K562 (cell line): ENCODE results near the gene HYOU1. TPM values are rescaled to one million over a fixed set of nuclear protein-coding genes. Genes with fewer than 3 reads are reported as not detected.

Experiments used
- DDX20 ChIP-seq: fragments of 450-650 bp; IDR thresholded peaks from 2 replicates; pipeline ENCODE4 v1.6.1; 2016; ENCODE audit warnings: missing genetic modification characterization, low read depth, mild to moderate bottlenecking, missing compliant biosample characterization, moderate library complexity
- HCFC1 ChIP-seq: IDR thresholded peaks from 2 replicates; pipeline ENCODE4 v1.6.1; 2012; ENCODE audit warnings: low read depth, low read length, improper control_type of control experiment
- SAFB ChIP-seq: fragments of 200-400 bp; formaldehyde crosslinking; IDR thresholded peaks from 2 replicates; pipeline ENCODE4 v1.6.1; 2017; ENCODE audit warnings: low read depth, low read length, borderline replicate concordance
- SAFB2 ChIP-seq: fragments of 200-400 bp; formaldehyde crosslinking; IDR thresholded peaks from 2 replicates; pipeline ENCODE4 v1.6.1; 2018; ENCODE audit warnings: borderline replicate concordance, low read length, low read depth, moderate library complexity; ENCODE audit not compliant: severe bottlenecking
- SIX5 ChIP-seq, 2 experiments: IDR thresholded peaks; 2 replicates each; pipeline ENCODE4 v1.6.1; 2011; ENCODE audit warnings: low read length in 2 of 2, borderline replicate concordance in 1 of 2, low read depth in 1 of 2, mild to moderate bottlenecking in 1 of 2, moderate library complexity in 1 of 2; ENCODE audit not compliant: insufficient read depth in 1 of 2
- SREBF1 ChIP-seq: fragments of 150-350 bp; IDR thresholded peaks from 2 replicates; pipeline ENCODE4 v1.6.1; 2014; ENCODE audit warnings: antibody characterized with exemption, low read depth, low read length, borderline replicate concordance
- TFAM ChIP-seq: fragments of 250-450 bp; sonication (Bioruptor Pico); conservative IDR thresholded peaks from 2 replicates; pipeline ENCODE4 v1.5.0; 2021; ENCODE audit warnings: mild to moderate bottlenecking, moderate library complexity
- polyA plus RNA-seq, 8 experiments: library from polyadenylated mRNA; depleted of rRNA in 4 of 8; stranded (reverse) in 5 of 8; unstranded in 3 of 8; fragments of >200 nt; fragmentation: Nextera tagmentation in 2 of 8; fragmentation: Illumina TruSeq in 1 of 8; extraction: Ambion mirVana in 2 of 8; extraction: Trizol in 1 of 8; gene quantifications; 2 replicates each; pipeline versions ENCODE4 v1.2.1 to v1.2.3, GENCODE V29; 2011 to 2014; ENCODE audit warnings: inconsistent platforms in 1 of 8, missing spikeins in 1 of 8
- total RNA-seq, 7 experiments: library from RNA; depleted of rRNA in 6 of 7; stranded (reverse); fragments of >200 nt in 6 of 7; fragmentation: Illumina TruSeq in 2 of 7; extraction: Trizol in 2 of 7; gene quantifications; 2 replicates each; pipeline versions ENCODE4 v1.2.1 to v1.2.3, GENCODE V29; 2011 to 2021; ENCODE audit warnings: low replicate concordance in 1 of 7
- TF ChIP-seq, protein P1 (sequence below): sonication (generic); formaldehyde crosslinking; IDR thresholded peaks from 2 replicates; pipeline ENCODE4 v1.8.0; 2023; ENCODE audit warnings: missing genetic modification reagents, mild to moderate bottlenecking, borderline replicate concordance
- TF ChIP-seq, protein P2 (sequence below): sonication (generic); formaldehyde crosslinking; IDR thresholded peaks from 2 replicates; pipeline ENCODE4 v1.5.0; 2020; ENCODE audit warnings: missing genetic modification reagents
- TF ChIP-seq, protein P3 (sequence below), 2 experiments: fragments of 450-650 bp; IDR thresholded peaks; 2 replicates each; pipeline ENCODE4 v1.6.1; 2016; ENCODE audit warnings: mild to moderate bottlenecking in 2 of 2, borderline replicate concordance in 1 of 2, low read depth in 1 of 2, moderate library complexity in 1 of 2

HYOU1 gene
- total and polyA plus RNA-seq, 9 of the 15 experiments (the other 6 are each of a cell fraction or from before 2014, with no cell fraction given) = 19.5 to 197 (median 128) TPM

DNA sequence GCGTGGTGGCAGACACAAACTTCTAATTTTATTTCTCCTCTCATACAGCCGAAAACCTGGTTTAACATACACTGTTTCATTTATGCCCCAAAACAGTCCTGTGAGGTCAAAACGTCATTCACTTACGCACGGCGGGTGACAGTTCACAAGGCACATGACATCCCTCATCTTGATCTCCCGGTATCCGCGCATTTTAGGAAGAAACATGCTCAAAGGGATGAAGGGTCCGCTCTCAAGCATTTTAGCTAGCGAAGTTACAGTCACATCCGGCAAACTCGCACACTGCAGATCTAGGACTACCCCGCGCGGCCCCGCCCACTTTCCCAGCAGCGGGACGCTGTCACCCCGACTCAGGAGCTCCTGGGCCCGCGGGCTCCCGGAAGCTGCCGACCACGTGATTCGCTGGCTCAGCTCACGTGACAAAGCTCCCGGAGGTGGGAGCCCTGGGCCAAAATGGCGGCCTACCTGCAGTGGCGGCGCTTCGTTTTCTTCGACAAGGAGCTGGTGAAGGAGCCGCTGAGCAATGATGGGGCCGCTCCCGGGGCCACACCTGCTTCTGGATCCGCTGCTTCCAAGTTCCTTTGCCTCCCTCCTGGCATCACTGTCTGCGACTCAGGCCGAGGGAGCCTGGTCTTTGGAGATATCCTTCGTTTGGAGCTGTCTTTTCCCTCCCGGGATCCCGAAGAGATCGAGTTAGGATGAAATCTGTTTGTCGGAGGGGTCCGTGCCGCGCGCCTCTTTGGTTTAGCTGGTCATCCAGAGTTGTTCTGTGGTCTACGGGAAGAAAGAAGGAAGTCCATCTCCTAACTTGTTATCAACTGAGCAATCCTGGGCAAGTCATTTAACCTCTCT, 10.6 kb upstream of the HYOU1 start, which contains the start of gene VPS11 (continued):
- TF ChIP-seq, protein P1, sequence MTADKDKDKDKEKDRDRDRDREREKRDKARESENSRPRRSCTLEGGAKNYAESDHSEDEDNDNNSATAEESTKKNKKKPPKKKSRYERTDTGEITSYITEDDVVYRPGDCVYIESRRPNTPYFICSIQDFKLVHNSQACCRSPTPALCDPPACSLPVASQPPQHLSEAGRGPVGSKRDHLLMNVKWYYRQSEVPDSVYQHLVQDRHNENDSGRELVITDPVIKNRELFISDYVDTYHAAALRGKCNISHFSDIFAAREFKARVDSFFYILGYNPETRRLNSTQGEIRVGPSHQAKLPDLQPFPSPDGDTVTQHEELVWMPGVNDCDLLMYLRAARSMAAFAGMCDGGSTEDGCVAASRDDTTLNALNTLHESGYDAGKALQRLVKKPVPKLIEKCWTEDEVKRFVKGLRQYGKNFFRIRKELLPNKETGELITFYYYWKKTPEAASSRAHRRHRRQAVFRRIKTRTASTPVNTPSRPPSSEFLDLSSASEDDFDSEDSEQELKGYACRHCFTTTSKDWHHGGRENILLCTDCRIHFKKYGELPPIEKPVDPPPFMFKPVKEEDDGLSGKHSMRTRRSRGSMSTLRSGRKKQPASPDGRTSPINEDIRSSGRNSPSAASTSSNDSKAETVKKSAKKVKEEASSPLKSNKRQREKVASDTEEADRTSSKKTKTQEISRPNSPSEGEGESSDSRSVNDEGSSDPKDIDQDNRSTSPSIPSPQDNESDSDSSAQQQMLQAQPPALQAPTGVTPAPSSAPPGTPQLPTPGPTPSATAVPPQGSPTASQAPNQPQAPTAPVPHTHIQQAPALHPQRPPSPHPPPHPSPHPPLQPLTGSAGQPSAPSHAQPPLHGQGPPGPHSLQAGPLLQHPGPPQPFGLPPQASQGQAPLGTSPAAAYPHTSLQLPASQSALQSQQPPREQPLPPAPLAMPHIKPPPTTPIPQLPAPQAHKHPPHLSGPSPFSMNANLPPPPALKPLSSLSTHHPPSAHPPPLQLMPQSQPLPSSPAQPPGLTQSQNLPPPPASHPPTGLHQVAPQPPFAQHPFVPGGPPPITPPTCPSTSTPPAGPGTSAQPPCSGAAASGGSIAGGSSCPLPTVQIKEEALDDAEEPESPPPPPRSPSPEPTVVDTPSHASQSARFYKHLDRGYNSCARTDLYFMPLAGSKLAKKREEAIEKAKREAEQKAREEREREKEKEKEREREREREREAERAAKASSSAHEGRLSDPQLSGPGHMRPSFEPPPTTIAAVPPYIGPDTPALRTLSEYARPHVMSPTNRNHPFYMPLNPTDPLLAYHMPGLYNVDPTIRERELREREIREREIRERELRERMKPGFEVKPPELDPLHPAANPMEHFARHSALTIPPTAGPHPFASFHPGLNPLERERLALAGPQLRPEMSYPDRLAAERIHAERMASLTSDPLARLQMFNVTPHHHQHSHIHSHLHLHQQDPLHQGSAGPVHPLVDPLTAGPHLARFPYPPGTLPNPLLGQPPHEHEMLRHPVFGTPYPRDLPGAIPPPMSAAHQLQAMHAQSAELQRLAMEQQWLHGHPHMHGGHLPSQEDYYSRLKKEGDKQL (CRISPR knock-in tag) = no peak
- TF ChIP-seq TFAM (CRISPR knock-in tag) (no peak), SIX5 (IDR thresholded peaks at IDR 0.05; ENCODE audit: borderline replicate concordance in 1 of 2, insufficient read depth in 1 of 2, low read depth in 1 of 2, low read length in 2 of 2) (no peak), SAFB2 (no peak), DDX20 (tag) (no peak), HCFC1 (peak; percentile 75), SREBF1 (peak; percentile 60; the same call in 1 of the 2 replicates), SAFB (no peak)
- TF ChIP-seq, protein P2, sequence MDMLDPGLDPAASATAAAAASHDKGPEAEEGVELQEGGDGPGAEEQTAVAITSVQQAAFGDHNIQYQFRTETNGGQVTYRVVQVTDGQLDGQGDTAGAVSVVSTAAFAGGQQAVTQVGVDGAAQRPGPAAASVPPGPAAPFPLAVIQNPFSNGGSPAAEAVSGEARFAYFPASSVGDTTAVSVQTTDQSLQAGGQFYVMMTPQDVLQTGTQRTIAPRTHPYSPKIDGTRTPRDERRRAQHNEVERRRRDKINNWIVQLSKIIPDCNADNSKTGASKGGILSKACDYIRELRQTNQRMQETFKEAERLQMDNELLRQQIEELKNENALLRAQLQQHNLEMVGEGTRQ (CRISPR knock-in tag) = peak; percentile 99
- TF ChIP-seq, protein P3, sequence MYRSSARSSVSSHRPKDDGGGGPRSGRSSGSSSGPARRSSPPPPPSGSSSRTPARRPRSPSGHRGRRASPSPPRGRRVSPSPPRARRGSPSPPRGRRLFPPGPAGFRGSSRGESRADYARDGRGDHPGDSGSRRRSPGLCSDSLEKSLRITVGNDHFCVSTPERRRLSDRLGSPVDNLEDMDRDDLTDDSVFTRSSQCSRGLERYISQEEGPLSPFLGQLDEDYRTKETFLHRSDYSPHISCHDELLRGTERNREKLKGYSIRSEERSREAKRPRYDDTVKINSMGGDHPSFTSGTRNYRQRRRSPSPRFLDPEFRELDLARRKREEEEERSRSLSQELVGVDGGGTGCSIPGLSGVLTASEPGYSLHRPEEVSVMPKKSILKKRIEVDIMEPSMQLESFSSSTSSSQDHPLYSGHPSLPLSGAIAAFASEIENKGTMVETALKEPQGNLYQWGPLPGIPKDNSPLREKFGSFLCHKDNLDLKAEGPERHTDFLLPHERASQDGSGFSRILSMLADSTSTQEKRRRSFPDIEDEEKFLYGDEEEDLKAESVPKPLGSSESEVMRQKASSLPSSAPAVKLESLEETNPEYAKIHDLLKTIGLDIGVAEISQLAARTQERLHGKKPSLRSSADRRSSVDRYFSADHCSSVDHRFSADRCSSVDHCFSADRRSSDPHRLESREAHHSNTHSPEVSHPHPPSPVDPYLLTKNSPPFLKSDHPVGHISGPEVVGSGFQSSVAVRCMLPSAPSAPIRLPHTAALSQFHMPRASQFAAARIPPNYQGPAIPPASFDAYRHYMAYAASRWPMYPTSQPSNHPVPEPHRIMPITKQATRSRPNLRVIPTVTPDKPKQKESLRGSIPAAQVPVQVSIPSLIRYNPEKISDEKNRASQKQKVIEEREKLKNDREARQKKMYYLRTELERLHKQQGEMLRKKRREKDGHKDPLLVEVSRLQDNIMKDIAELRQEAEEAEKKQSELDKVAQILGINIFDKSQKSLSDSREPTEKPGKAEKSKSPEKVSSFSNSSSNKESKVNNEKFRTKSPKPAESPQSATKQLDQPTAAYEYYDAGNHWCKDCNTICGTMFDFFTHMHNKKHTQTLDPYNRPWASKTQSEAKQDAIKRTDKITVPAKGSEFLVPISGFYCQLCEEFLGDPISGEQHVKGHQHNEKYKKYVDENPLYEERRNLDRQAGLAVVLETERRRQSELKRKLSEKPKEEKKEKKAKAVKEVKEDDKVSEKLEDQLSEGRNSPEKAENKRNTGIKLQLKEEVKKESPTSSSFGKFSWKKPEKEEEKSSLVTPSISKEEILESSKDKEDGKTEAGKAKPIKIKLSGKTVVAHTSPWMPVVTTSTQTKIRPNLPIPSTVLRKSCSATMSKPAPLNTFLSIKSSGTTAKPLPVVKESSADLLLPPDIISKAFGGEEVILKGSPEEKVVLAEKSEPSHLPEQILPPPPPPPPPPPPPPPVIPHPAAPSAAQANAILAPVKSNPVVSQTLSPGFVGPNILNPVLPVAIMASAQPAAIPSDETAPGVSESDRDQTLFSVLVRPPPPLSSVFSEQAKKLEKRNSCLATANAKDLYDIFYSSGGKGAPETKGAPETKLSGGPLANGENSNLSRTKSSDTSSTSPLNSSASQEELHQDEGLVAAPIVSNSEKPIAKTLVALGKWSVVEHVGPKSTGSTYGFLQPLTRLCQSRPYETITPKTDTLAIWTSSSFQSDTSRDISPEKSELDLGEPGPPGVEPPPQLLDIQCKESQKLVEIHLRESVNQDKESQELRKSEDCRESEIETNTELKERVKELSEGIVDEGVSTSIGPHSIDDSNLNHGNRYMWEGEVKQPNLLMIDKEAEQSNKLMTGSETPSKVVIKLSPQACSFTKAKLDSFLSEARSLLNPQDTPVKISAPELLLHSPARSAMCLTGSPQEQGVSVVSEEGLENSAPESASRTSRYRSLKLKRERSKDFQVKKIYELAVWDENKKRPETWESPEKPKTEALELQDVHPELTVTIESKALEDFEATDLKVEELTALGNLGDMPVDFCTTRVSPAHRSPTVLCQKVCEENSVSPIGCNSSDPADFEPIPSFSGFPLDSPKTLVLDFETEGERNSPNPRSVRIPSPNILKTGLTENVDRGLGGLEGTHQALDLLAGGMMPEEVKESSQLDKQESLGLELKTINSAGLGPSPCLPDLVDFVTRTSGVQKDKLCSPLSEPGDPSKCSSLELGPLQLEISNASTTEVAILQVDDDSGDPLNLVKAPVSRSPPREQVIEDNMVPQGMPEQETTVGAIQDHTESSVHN (IDR thresholded peaks at IDR 0.05; ENCODE audit: borderline replicate concordance in 1 of 2, low read depth in 1 of 2) = 0 out of 4 replicates have a peak, but pooled peaks of 1 of the 2 experiments have one; percentile 32
